GM19099 (cell line): ENCODE results near the gene CD52.

Experiments used
- POLR2A ChIP-seq: IDR thresholded peaks from 3 replicates; pipeline ENCODE4 v1.6.1; 2011; ENCODE audit warnings: low read depth; ENCODE audit not compliant: insufficient read length; ENCODE audit errors: extremely low read depth

CD52 gene

GRCh38 chr1:26290122-26290881 lies 27.5 kb upstream of the CD52 start:
- TF ChIP-seq POLR2A, result no peak

GRCh38 chr1:26290882-26291261 lies 26.9 kb upstream of the CD52 start:
- no peak for TF ChIP-seq POLR2A

DNA sequence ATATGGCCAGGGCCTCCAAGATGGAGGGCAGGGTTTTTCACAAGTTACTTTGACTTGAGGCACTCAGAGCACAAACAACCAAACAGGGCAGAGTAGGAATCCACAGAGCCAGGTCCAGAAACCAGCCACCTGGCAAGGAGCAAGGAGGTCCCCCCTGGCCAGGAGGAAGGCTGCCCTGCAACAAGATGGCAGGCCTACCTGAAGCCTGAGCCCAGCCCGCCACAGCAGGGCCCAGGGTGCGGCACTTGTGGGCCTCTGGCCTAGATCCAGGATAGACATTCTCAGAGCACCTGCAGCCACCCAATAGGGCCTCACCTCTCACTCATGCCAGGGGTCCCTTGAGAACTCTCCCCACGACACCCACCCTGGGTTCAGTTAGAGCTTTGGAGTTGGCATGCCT lies 26.3 kb upstream of the CD52 start:
- no peak for TF ChIP-seq POLR2A

DNA sequence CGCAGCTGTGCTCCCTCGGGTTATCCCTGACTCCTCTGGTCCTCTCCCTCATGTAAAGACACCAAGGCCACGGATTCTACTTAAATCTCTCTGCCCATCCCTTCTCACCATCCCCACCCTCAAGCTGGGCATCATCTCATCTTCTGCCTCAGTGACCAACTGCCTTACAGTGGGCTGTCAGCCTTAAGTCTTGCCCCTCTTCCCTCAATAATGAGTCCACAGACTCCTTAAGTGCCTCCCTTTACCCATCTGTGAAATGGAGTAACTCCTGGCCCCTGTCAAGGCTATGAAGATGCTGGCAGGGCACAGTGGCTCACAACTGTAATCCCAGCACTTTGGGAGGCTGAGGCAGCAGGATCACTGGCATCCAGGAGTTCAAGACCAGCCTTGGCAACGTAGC lies 25.8 kb upstream of the CD52 start:
- TF ChIP-seq POLR2A, result no peak

- TF ChIP-seq POLR2A, result no peak
Observed at GRCh38 chr1:26293911-26294463, 23.8 kb upstream of the CD52 start.

- no peak for TF ChIP-seq POLR2A
Observed at GRCh38 chr1:26295194-26296138, 22.3 kb upstream of the CD52 start.

- TF ChIP-seq POLR2A, result no peak
Observed at GRCh38 chr1:26296340-26297056, 21.3 kb upstream of the CD52 start.

GRCh38 chr1:26297057-26297790 lies 20.5 kb upstream of the CD52 start:
- TF ChIP-seq POLR2A, result no peak

DNA sequence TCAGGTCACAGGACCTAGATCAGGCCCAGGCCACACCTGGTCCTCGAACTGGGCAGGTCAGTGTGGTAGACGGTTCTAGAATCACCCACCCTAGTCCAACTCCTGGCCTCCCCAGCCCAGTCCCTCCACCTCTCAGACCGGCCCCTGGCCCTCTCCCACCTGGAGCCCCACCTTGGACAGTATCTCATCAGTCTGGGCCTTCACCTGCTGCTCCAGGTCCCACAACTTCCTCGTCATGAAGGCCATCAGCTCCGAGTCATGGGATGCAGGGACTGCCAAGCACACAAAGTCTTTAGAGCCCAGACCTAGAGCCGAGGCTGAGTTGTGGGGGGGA lies 20.0 kb upstream of the CD52 start:
- no peak for TF ChIP-seq POLR2A

- no peak for TF ChIP-seq POLR2A
Observed at GRCh38 chr1:26300578-26301275, 17.0 kb upstream of the CD52 start.

GRCh38 chr1:26302733-26303405 lies 14.9 kb upstream of the CD52 start:
- TF ChIP-seq POLR2A, result no peak

- TF ChIP-seq POLR2A, result no peak
Observed at GRCh38 chr1:26305667-26306289, 12.0 kb upstream of the CD52 start.

GRCh38 chr1:26306290-26307229 lies 11.2 kb upstream of the CD52 start, which contains the start of gene UBXN11:
TSS of gene UBXN11 (minus strand) at chr1:26306636. CDS start at chr1:26302883, 3,753 bp downstream.
- peak; percentile 47 for TF ChIP-seq POLR2A
